Keratinocyte (primary cell): ENCODE results near the gene MRFAP1. TPM values are rescaled to one million over a fixed set of nuclear protein-coding genes. Genes with fewer than 3 reads are reported as not detected.

Source experiments
- DNase-seq: peaks from one replicate; pipeline ENCODE4 v3.0.0-alpha.2; 2011; ENCODE audit warnings: low read depth, missing footprints, low spot score
- FAIRE-seq: peaks from 2 replicates; lab custom pipeline; 2011; peaks lifted over from hg19 to GRCh38; lab: Jason Lieb, UNC
- H2AFZ ChIP-seq: 2 replicates; pipeline ENCODE4 v1.6.0; 2012; ENCODE audit warnings: low read length, control low read depth, inconsistent platforms; ENCODE audit not compliant: control insufficient read depth
- H3K27ac ChIP-seq: 2 replicates; pipeline ENCODE4 v1.5.1; 2011; ENCODE audit warnings: low read length; ENCODE audit not compliant: control insufficient read depth, insufficient read depth
- H3K27me3 ChIP-seq: 3 replicates; pipeline ENCODE4 v1.6.0; 2011; ENCODE audit warnings: low read length; ENCODE audit not compliant: control insufficient read depth, insufficient read depth; ENCODE audit errors: extremely low read depth
- H3K36me3 ChIP-seq, 2 experiments: 2 replicates in 1 of 2; 3 replicates in 1 of 2; pipeline ENCODE4 v1.5.1; 2011; ENCODE audit warnings: low read length in 2 of 2, mild to moderate bottlenecking in 1 of 2; ENCODE audit not compliant: control insufficient read depth in 2 of 2, insufficient read depth in 2 of 2; ENCODE audit errors: extremely low read depth in 1 of 2
- H3K4me1 ChIP-seq: 3 replicates; pipeline ENCODE4 v1.5.1; 2011; ENCODE audit warnings: low read length; ENCODE audit not compliant: control insufficient read depth, insufficient read depth; ENCODE audit errors: extremely low read depth
- H3K4me2 ChIP-seq: 3 replicates; pipeline ENCODE4 v1.6.0; 2011; ENCODE audit warnings: low read depth, low read length; ENCODE audit not compliant: control insufficient read depth, insufficient read depth; ENCODE audit errors: extremely low read depth
- H3K4me3 ChIP-seq, 3 experiments: fragments of 200-600 bp in 1 of 3; sonication (generic) in 1 of 3; 2 replicates in 2 of 3; 3 replicates in 1 of 3; pipeline ENCODE4 v1.5.1; 2011 to 2016; ENCODE audit warnings: low read length in 3 of 3, mild to moderate bottlenecking in 3 of 3, control low read depth in 2 of 3, inconsistent platforms in 1 of 3, low read depth in 1 of 3, mixed read lengths in 1 of 3, mixed run types in 1 of 3, moderate library complexity in 1 of 3; ENCODE audit not compliant: control insufficient read depth in 2 of 3, insufficient read depth in 2 of 3; ENCODE audit errors: extremely low read depth in 1 of 3
- H3K79me2 ChIP-seq: 2 replicates; pipeline ENCODE4 v1.6.0; 2012; ENCODE audit warnings: low read length; ENCODE audit not compliant: control insufficient read depth, insufficient read depth
- H3K9ac ChIP-seq: 3 replicates; pipeline ENCODE4 v1.6.0; 2011; ENCODE audit warnings: low read length; ENCODE audit not compliant: control insufficient read depth, insufficient read depth; ENCODE audit errors: extremely low read depth
- H3K9me1 ChIP-seq: 3 replicates; pipeline ENCODE4 v1.6.0; 2011; ENCODE audit warnings: low read length; ENCODE audit not compliant: control insufficient read depth, insufficient read depth; ENCODE audit errors: extremely low read depth
- H3K9me3 ChIP-seq: 2 replicates; pipeline ENCODE4 v1.5.1; 2012; ENCODE audit warnings: low read depth, low read length; ENCODE audit not compliant: control insufficient read depth
- H4K20me1 ChIP-seq: 3 replicates; pipeline ENCODE4 v1.6.0; 2011; ENCODE audit warnings: low read length; ENCODE audit not compliant: control insufficient read depth, insufficient read depth; ENCODE audit errors: extremely low read depth
- CTCF ChIP-seq, 3 experiments: IDR thresholded peaks in 1 of 3; conservative IDR thresholded peaks in 1 of 3; optimal IDR thresholded peaks in 1 of 3; 2 replicates in 2 of 3; 3 replicates in 1 of 3; pipeline versions ENCODE3 to v1.5.1; 2011; ENCODE audit warnings: low read length in 3 of 3, mild to moderate bottlenecking in 3 of 3, moderate library complexity in 2 of 3, control low read depth in 1 of 3, inconsistent platforms in 1 of 3; ENCODE audit not compliant: insufficient read depth in 2 of 3; ENCODE audit errors: extremely low read depth in 1 of 3
- EZH2 ChIP-seq: IDR thresholded peaks from one replicate; pipeline ENCODE4 v1.6.1; 2012; ENCODE audit warnings: inconsistent platforms, mild to moderate bottlenecking, low read length, moderate library complexity
- dilution Hi-C: fragments of 300-500 bp; cut with MboI; formaldehyde crosslinking; loops from one replicate; pipeline ENCODE4 v1.7.0; 2020; ENCODE audit warnings: low sequenced_read_pairs; ENCODE audit not compliant: extremely low pct_ligation_motif_present
- polyA plus RNA-seq, 5 experiments: library from polyadenylated mRNA; depleted of rRNA in 3 of 5; stranded (reverse) in 3 of 5; stranded (forward) in 1 of 5; unstranded in 1 of 5; fragments of >200 nt; gene quantifications; 1 replicate in 1 of 5; 2 replicates in 3 of 5; 3 replicates in 1 of 5; pipeline versions ENCODE4 v1.2.1 to v1.2.3, GENCODE V29; 2011 to 2012; ENCODE audit warnings: missing spikeins in 2 of 5, low read depth in 1 of 5, low replicate concordance in 1 of 5

Gene MRFAP1
- polyA plus RNA-seq, 1 donor (not counting 4 experiments of a cell fraction or from before 2014, with no cell fraction given) = 275 TPM

DNA sequence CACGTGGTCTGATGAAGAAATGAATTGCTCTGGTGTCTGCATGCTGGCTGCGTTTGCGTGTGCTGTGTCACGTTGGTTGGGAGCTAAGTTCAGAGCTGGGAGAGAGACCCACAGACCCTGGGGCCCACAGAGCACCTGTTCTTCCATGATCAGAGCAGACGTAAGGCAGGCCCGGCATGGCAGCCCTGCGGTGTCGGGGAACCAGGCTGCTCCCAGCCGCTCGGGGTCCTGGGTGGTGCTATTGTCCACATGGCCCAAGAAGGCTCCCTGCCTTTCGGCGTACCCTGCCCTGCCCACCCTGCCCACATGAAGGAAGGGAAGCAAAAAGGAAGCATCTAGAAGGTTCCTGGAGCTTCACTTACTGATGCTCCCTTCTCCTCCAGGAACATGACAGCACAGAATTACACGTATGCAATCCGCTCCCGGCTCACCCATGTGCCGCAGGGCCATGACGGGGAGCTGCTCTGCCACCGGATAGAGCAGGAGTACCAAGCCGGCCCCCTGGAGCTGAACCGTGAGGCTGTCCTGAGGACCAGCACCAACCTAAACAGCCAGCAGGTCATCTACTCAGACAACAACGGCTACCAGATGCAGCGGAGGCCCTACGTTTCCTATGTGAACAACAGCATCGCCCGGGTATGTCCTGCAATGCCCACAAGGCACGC is 30.9 kb upstream of the MRFAP1 start:
- Histone ChIP-seq H4K20me1 (no peaks in the 10 kb centered on the region), H3K36me3 (peaks cover 0 to 10% of the 10 kb centered on the region in 2 experiments), H3K4me1 (no peaks in the 10 kb centered on the region), H3K9ac (no peak overlapping the region), H2AFZ (no peak overlapping the region), H3K9me1 (no peaks in the 10 kb centered on the region), H3K4me3 (no peak overlapping the region), H3K9me3 (peaks cover 3% of the 10 kb centered on the region), H3K79me2 (no peaks in the 10 kb centered on the region), H3K27me3 (no peaks in the 10 kb centered on the region), H3K27ac (no peak overlapping the region), H3K4me2 (no peak overlapping the region)
- dilution Hi-C loops = no loop called here
- no peak for TF ChIP-seq EZH2
- TF ChIP-seq CTCF (optimal IDR thresholded peaks at IDR 0.05 in 1 of 3, IDR thresholded peaks at IDR 0.05 in 1 of 3, conservative IDR thresholded peaks at IDR 0.05 in 1 of 3; ENCODE audit: extremely low read depth in 1 of 3, insufficient read depth in 2 of 3, low read length in 3 of 3) = no peak
- FAIRE-seq (no peak), DNase-seq (no peak)

DNA sequence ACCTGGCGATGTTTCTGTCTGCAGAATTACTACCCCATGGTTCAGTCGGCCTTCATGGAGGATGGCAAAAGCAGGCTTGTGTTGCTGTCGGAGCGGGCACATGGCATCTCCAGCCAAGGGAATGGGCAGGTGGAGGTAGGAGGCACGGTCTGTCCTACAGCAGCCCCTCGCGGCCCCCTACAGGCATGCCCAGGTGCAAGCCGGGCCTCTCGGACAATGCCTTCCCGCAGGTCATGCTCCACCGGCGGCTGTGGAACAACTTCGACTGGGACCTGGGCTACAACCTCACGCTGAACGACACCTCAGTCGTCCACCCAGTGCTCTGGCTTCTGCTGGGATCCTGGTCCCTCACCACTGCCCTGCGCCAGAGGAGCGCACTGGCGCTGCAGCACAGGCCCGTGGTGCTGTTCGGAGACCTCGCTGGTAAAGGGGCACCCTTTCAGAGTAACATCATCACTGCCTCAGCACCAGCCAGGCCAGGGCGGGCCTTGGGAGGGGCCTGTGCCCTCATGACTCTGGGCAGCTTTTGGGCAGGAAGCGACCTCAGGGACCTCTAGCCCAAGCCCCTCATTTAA is 29.5 kb upstream of the MRFAP1 start:
- Histone ChIP-seq H3K9me1 (no peaks in the 10 kb centered on the region), H3K79me2 (no peaks in the 10 kb centered on the region), H2AFZ (no peak overlapping the region), H3K9me3 (no peaks in the 10 kb centered on the region), H3K27ac (no peak overlapping the region), H3K4me2 (no peak overlapping the region), H3K9ac (no peak overlapping the region), H3K36me3 (peaks cover 0 to 4% of the 10 kb centered on the region in 2 experiments), H3K27me3 (no peaks in the 10 kb centered on the region), H3K4me3 (no peak overlapping the region), H4K20me1 (no peaks in the 10 kb centered on the region), H3K4me1 (no peaks in the 10 kb centered on the region)
- FAIRE-seq = no peak
- dilution Hi-C loops = no loop called here
- DNase-seq = no peak
- no peak for TF ChIP-seq CTCF (optimal IDR thresholded peaks at IDR 0.05 in 1 of 3, IDR thresholded peaks at IDR 0.05 in 1 of 3, conservative IDR thresholded peaks at IDR 0.05 in 1 of 3; ENCODE audit: extremely low read depth in 1 of 3, insufficient read depth in 2 of 3, low read length in 3 of 3)
- no peak for TF ChIP-seq EZH2
